NCI-H2081 treated with DMSO at 0.1 percent for 48 hours (cell line): ENCODE measurements around the gene CNTN2.

Experiments used
- DNase-seq: peaks from one replicate; lab custom pipeline; 2025; lab: John Stamatoyannopoulos, UW

Gene CNTN2

DNA sequence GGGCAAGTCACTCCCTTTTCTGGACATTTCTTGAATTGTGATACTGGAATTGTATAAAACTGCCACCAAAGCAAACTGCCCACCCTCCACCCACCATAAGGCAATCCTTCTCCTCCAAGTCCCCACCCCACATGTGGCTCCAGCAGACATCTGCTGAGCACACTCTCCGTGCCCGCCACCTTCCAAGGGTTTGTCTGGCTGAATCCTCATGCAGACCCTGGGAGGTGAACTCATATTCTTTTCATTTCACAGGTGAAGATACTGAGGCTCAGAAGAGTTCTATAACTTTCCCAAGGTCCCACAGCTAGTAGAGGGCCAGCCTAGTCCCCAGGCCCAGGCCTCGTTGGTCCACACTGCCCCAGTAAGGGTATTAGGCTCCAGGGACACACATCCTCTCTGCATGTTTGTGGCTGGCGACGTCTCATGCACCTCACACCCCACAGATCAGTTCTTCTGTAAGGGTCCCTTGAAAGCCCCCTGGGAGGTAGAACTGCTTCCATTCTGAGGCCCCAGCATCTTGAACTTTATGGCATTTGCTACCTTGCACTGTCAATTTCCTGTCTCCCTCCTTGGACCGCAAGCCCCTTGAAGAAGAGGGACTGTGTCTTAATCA, 14.1 kb downstream of the CNTN2 start:
- DNase-seq = no peak

DNA sequence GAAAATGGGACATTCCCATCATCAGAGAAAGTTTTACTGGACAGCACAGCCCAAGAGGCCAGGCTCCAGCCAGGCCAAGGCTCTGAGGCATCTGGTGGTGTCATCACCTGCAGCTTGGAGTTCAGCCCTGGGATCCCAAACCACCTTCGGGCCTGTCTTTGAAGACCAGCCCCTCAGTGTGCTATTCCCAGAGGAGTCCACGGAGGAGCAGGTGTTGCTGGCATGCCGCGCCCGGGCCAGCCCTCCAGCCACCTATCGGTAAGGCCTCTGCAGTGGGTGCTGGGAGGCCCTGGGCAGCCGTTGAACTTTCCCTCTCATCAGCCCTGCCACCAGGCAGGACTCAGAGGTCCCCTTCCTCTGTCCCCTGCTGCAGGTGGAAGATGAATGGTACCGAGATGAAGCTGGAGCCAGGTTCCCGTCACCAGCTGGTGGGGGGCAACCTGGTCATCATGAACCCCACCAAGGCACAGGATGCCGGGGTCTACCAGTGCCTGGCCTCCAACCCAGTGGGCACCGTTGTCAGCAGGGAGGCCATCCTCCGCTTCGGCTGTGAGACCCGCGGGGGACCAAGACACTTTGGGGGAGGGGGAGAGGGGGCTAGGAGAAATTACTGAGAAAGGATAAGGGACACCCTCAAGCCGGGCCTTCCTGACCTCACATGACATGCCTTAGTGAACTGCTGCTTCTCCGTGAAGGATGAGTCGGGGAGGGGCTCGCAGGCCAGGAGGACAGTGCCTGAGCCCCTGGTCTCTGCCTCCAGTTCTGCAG, 15.0 kb downstream of the CNTN2 start:
- no peak for DNase-seq

DNA sequence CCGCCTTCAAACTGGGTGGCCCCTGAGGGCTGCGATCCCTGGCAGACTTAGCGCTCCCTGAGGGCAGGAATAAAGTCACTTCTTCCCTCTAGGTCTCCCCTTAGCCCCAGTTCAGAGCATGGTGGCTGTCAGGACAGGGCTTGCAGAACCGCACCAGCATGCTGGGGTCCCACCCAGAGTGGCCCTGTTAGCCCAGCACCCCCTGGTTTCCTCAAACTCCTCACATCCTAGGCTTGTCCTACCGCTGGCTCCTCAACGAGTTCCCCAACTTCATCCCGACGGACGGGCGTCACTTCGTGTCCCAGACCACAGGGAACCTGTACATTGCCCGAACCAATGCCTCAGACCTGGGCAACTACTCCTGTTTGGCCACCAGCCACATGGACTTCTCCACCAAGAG, 15.8 kb downstream of the CNTN2 start:
- DNase-seq = no peak

DNA sequence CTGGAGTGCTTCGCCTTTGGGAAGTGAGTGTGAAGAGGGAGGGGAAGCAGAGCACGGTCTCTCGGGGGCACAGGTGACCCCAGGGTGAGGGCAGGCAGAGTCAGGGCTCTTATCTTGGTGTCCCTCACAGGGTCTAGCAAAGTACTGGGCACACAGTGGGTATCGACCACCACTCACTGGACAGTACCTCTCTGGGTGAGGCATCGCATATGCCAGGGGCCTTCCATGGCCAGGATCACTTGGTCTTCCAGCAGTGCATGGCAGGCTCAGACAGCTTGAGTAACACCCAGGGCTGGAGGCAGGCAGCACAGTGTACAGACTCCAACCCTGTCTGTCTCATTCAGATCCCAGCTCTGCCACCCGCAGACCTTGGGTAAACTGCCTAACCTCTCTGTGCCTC, 16.6 kb downstream of the CNTN2 start:
- DNase-seq = no peak

DNA sequence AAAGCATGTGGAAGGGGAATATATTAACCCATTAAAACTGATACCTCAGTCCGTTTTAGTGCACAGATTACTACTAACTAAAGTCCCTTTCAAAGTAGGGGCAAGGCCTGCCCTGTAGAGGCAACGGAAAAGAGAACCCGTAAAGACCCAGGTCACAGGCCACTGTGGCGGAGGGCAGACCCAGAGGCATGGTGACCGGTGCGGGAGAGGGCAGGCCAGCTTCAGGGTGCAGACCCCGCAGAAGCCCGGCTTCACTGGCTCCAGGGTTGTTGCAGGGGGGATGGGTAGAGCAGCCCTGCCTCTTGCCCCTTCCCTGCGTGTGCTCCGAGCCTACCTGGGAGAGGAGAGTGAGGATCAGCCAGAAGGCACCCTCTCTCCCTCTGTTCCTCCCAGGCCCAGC, 17.7 kb downstream of the CNTN2 start:
- DNase-seq = no peak

DNA sequence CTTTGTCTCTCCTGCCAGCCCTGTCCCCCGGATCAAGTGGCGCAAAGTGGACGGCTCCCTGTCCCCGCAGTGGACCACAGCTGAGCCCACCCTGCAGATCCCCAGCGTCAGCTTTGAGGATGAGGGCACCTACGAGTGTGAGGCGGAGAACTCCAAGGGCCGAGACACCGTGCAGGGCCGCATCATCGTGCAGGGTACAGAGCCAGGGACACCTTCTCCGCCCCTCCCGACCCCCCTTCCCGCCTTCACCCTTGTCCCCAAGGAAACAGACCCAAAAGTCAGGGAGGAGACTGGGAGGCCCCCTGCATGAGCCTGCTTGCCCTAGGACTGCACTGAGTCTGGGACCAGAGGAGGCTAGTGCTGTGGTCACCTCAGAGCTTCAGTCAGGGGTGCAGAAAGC, 18.2 kb downstream of the CNTN2 start:
- no peak for DNase-seq

DNA sequence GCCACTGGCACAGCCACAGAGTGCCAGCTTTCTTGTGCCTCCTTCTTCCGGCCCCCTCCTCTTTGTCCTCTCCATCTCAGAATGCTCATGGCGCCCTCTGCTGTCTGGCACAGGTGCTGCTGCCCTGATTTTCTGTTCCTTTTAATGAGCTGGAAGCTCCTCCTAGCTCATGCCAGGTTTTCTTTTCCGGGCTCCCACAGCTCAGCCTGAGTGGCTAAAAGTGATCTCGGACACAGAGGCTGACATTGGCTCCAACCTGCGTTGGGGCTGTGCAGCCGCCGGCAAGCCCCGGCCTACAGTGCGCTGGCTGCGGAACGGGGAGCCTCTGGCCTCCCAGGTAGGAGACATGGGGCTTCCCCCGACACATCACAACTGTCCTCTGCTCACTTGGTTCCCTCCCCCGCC, 18.7 kb downstream of the CNTN2 start:
- DNase-seq = peak; percentile 73

DNA sequence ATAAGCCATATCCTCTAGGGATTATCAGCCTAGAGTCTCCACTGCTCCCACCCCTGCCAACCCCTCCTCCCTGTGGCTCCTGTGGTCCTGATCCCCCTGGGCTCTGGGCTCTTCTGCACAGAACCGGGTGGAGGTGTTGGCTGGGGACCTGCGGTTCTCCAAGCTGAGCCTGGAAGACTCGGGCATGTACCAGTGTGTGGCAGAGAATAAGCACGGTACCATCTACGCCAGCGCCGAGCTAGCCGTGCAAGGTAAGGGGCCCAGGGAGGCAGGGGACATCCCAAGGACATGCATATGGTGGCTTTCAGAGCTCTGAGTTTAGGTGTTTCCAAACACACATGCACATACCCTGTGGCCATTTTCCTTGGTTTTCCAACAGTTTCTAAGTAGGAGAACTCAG, 19.3 kb downstream of the CNTN2 start:
- DNase-seq = no peak

DNA sequence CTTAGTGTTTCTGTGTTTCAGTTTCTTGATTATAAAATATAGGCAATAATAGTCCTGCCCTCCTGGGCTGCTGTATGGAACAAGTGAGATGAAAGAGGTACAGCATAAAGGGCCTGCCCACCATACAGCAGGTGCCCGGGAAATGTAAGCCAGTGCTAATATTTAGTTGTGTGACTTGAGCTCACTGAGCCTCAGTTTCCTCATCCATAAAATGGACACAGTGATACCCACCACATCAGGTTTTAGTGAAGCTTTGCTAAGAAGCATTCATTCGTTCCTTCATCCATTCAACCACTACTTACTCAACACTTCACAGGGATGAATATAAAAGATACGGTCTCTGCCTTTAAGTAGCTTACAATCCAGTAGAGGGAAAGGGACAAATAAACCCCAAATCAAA, 19.9 kb downstream of the CNTN2 start:
- DNase-seq = no peak

DNA sequence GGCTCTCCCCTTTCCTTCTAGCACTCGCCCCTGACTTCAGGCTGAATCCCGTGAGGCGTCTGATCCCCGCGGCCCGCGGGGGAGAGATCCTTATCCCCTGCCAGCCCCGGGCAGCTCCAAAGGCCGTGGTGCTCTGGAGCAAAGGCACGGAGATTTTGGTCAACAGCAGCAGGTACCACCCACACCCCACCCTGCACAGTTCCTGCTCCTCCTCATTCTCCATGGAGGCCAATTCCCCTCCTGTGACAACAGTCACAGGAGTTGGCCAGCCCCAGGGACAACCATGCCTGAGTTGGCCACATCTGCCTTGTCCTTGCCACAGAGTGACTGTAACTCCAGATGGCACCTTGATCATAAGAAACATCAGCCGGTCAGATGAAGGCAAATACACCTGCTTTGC, 21.3 kb downstream of the CNTN2 start:
- no peak for DNase-seq

DNA sequence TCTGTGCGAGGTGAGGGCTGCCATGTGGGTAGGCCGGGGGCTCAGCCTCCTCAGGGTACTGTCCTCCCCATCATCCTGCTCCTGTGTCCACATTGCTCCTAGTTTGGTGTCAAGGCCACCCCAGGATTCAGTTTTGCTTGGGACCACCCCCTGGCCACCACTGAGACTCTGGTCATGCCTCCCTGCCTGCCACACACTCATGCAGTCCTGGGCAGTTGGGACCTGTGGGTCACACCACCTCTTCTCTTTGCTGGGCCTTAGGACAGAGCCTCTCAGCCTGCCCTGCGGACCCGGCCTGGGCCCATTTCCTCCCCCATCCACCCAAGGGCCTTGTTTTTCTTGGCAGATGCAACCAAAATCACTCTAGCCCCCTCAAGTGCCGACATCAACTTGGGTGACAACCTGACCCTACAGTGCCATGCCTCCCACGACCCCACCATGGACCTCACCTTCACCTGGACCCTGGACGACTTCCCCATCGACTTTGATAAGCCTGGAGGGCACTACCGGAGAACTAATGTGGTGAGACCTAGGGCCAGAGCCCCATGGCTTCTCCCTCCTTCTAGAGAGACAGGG, 21.8 kb downstream of the CNTN2 start:
- DNase-seq = no peak

DNA sequence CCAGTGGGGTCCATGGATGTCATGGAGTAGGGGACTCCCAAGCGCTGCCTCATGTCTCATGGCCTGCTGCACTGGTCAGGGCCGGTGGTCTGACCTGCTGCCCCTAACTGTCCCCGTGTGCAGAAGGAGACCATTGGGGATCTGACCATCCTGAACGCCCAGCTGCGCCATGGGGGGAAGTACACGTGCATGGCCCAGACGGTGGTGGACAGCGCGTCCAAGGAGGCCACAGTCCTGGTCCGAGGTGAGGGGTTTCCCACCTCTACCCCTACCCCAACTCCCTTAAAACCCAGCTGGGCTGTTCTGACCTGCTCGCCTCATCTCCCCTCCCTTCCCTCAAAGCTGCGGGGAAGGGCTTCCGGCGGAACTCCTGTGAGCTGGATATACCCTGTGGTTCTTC, 22.7 kb downstream of the CNTN2 start:
- no peak for DNase-seq

DNA sequence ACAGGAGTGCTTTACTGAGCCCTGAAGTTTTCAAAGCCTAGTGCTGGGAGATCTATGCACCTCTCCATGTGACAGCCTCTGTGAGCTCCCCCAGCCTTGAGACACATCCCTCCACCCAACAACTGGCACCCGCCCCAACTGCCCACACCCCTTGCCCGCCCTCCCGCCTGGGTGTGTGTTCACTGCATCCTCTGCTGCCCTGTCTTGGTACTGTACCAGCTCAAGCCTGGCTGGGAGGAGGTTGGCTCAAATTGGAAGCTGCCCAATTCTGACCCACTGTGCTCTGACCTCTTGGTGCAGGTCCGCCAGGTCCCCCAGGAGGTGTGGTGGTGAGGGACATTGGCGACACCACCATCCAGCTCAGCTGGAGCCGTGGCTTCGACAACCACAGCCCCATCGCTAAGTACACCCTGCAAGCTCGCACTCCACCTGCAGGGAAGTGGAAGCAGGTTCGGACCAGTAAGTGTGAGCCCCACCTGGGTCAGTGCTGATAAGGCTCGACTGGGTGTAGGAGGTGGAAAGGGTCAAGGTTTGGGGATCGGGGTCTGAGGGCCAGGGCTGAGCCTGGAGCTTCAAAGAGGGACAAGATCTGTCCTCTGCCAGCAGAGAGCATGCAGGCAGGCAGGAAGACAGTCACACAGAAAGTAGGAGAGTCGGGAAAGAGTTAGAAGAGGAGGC, 23.3 kb downstream of the CNTN2 start:
- no peak for DNase-seq

DNA sequence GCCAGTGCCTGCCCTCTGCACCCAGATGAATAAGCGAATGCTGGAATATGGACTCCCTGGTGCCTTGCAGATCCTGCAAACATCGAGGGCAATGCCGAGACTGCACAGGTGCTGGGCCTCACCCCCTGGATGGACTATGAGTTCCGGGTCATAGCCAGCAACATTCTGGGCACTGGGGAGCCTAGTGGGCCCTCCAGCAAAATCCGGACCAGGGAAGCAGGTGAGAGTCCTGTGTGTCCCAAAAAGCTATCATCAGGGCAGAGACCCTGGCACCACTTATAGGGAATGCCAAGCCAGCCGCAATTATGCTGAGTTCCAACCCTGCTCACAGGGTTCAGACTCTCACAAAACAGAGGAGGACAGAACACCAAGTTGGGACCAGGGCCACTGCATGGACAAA, 24.0 kb downstream of the CNTN2 start:
- DNase-seq = no peak

DNA sequence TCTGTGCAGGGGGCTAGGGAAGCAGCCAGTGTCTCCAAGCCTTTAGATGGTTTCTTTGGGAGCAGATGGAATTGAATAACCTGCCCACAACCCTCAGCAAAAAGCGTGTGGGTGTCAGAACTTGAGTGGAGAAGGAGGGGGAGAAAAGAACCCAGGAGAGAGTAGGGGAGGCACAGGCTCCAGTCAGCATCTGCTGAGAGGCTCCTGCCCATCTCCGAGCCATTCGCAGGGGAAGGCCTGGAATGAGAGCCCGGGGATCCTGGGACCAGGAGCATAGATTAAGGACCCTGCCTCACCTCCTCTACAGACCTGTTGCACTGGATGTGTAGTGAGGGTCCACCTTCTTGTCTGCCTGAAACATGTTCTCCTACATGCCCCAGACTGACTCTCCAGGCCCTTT, 25.0 kb downstream of the CNTN2 start:
- no peak for DNase-seq

DNA sequence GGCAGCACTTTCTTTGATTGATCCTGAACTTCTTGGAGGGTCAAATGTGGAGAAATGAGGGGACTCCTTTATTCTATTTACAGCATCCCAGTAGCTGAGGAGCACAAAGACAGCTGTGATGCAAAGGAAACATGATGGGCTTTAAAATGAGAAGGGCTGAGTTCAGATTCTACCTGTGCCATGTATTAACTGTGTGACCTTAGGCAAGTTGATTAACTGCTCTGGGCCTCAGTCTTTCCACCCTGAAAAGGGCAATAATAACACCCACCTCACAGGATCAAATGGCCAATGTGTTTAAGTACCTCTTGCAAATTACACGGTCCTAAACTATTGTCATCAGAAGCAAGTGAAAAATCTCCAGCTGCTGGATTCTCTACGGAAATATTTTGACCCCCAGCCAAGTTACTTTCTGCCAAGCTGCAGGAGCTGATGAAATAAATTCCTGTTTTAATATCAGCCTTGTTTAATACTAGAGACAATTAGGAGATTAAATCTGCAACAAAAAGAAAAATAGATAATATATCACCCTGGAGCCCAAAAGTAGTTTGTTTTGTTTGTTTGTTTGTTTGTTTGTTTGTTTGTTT, 25.5 kb downstream of the CNTN2 start:
- DNase-seq = no peak

DNA sequence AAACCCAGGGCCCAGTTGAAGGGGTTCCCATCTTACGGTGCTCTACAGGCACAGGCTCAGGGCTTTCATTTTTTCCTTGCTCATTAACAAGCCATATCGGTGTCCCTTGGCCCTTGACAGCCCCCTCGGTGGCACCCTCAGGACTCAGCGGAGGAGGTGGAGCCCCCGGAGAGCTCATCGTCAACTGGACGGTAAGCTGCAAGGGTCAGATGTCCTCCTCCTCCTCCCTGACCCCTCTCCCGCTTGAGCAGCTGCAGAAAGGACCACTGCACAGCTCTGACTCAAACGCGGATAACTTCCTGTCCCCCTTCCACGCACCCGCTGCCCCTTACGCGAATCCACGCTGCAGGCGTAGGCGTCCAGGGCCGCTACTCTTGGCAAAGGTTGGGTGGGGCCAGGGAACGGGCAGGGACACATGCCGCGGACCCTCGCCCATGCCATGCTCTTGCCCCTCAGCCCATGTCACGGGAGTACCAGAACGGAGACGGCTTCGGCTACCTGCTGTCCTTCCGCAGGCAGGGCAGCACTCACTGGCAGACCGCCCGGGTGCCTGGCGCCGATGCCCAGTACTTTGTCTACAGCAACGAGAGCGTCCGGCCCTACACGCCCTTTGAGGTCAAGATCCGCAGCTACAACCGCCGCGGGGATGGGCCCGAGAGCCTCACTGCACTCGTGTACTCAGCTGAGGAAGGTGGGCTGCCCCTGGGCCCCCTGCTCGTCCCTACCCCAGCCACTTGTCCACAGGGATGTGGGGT, 26.5 kb downstream of the CNTN2 start:
- DNase-seq = no peak

DNA sequence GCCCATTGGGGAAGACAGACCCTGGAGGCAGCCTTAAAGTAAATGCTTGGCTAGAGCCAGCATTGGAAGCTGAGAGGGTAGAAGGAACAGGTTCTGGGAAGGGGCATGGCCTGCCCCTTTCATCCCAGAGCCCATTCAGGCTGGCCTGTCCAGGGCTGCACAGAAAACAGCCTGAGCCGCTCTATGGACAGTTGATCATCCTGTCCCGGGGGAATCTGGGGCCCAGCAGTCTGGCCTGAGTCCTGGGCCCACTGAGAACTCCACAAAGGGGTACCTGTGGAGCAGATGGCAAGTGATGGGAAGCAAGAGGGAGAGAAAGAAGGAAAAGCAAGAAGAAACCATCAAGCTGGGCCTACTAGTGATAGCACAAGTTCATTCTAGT, 28.0 kb downstream of the CNTN2 start:
- no peak for DNase-seq

DNA sequence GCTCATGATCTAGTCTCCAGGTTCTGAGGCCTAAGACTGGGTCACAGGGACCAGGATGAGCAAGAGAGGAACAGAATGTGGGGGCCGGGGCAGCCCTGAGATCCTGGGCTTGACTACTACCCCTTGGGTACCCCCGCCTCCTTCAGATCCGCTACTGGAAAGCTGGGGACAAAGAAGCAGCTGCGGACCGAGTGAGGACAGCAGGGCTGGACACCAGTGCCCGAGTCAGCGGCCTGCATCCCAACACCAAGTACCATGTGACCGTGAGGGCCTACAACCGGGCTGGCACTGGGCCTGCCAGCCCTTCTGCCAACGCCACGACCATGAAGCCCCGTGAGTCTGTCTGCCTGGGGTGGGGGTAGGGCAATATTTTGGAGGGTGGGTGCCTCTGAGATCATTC, 28.8 kb downstream of the CNTN2 start:
- DNase-seq = no peak

DNA sequence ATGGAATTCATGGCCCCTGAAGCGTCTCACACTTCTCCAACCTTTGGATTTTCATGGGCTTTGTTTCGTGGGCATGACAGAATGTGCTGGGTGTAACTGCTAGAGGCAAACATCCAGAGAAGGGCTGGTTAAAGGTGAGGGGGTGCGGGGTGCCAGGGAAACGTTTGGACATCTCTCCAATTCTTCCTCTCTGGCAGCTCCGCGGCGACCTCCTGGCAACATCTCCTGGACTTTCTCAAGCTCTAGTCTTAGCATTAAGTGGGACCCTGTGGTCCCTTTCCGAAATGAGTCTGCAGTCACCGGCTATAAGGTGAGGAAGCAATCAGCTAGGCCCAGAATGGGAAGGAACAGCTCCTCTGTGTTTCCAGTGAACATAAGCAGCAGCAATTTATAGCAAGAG, 29.3 kb downstream of the CNTN2 start:
- DNase-seq = no peak

DNA sequence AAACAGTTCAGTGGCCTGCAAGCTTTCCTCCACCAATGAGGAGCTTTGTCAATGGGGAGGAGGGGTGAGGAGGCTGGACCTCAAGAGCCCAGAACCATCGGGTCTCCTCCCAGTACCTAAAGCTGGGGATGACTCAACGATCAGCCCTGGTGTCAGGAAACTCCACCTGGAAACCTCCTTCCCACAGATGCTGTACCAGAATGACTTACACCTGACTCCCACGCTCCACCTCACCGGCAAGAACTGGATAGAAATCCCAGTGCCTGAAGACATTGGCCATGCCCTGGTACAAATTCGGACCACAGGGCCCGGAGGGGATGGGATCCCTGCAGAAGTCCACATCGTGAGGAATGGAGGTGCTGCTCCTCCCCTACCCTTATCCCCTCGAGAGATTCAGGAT, 29.9 kb downstream of the CNTN2 start:
- DNase-seq = no peak

DNA sequence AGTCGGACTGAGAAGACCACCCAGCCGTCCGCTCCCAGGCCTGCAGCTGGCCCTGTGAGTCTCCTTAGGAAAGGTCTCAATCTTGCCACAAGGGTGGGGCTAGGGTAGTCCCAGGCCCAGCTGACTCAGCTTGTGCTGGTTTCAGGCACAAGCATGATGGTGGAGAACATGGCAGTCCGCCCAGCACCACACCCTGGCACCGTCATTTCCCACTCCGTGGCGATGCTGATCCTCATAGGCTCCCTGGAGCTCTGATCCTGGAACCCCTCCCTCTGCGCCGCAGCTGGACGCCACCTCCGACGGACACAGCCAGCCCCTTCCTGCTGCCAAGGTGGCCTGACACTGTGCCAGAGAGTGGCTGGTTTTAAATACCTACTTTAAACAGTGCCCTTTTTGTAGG, 30.5 kb downstream of the CNTN2 start:
- DNase-seq = no peak
